IMR-90 (cell line): ENCODE data around the gene CCDC77. TPM values are rescaled to one million over a fixed set of nuclear protein-coding genes. Genes with fewer than 3 reads are reported as not detected.

Experiments
- ATAC-seq: fragments of 200-7000 bp; cut with Tn5 transposase; 2 replicates; pipeline ENCODE4 v1.9.1; 2020; ENCODE audit warnings: low read depth, mild to moderate bottlenecking, moderate library complexity
- BruUV-seq: library from RNA; stranded (reverse); fragments of 400-500 nt; replicated peaks from 2 replicates; lab custom pipeline; 2021; lab: Mats Ljungman, UMichigan
- CTCF ChIA-PET: fragments of 300-600 bp; formaldehyde crosslinking; extraction: SDS; loops from one replicate; lab custom pipeline; 2021; ENCODE audit warnings: antibody characterized with exemption; lab: Yijun Ruan, JAX
- POLR2A ChIA-PET: fragments of 300-600 bp; sonication (Branson Sonifier 250); formaldehyde crosslinking; loops from one replicate; lab custom pipeline; 2022; ENCODE audit warnings: antibody characterized with exemption; ENCODE audit not compliant: unreplicated experiment; lab: Charles Lee
- DNase-seq: peaks from one replicate; pipeline ENCODE4 v3.0.0; 2013
- H2AFZ ChIP-seq: replicated peaks from 2 replicates; pipeline ENCODE3; 2013; ENCODE audit warnings: low read length, mild to moderate bottlenecking; ENCODE audit not compliant: poor library complexity
- H2AK5ac ChIP-seq: 2 replicates; pipeline ENCODE4 v1.6.1; 2013; ENCODE audit warnings: low read depth, low read length, inconsistent platforms
- H2AK9ac ChIP-seq: replicated peaks from 2 replicates; pipeline ENCODE3; 2013; ENCODE audit warnings: mild to moderate bottlenecking, low read depth, low read length, moderate library complexity; ENCODE audit not compliant: poor library complexity
- H2BK120ac ChIP-seq: 2 replicates; pipeline ENCODE4 v1.6.1; 2013; ENCODE audit warnings: low read depth, low read length, inconsistent platforms
- H2BK15ac ChIP-seq: 3 replicates; pipeline ENCODE4 v1.6.1; 2013; ENCODE audit warnings: low read depth, low read length, inconsistent platforms
- H2BK20ac ChIP-seq: 2 replicates; pipeline ENCODE4 v1.6.1; 2013; ENCODE audit warnings: low read depth, mild to moderate bottlenecking, inconsistent platforms, low read length, moderate library complexity
- H2BK5ac ChIP-seq: 2 replicates; pipeline ENCODE4 v1.6.1; 2013; ENCODE audit warnings: mild to moderate bottlenecking, low read depth, low read length, inconsistent platforms; ENCODE audit not compliant: poor library complexity, severe bottlenecking
- H3K14ac ChIP-seq: replicated peaks from 2 replicates; pipeline ENCODE4 v1.6.1; 2013; ENCODE audit warnings: low read depth, low read length, inconsistent platforms
- H3K18ac ChIP-seq: 2 replicates; pipeline ENCODE4 v1.6.1; 2013; ENCODE audit warnings: low read depth, low read length, control low read depth
- H3K23ac ChIP-seq: 2 replicates; pipeline ENCODE4 v1.6.1; 2013; ENCODE audit warnings: low read depth, low read length, inconsistent platforms
- H3K27ac ChIP-seq: 2 replicates; pipeline ENCODE4 v1.5.1; 2013; ENCODE audit warnings: mild to moderate bottlenecking, control low read depth, low read length; ENCODE audit not compliant: insufficient read depth
- H3K27me3 ChIP-seq: 2 replicates; pipeline ENCODE4 v1.6.1; 2013; ENCODE audit warnings: low read length; ENCODE audit not compliant: control insufficient read depth, insufficient read depth
- H3K36me3 ChIP-seq: 2 replicates; pipeline ENCODE4 v1.6.1; 2013; ENCODE audit warnings: low read length, mixed read lengths; ENCODE audit not compliant: control insufficient read depth, insufficient read depth
- H3K4ac ChIP-seq: 2 replicates; pipeline ENCODE4 v1.6.1; 2013; ENCODE audit warnings: low read depth, low read length, inconsistent platforms
- H3K4me1 ChIP-seq: 2 replicates; pipeline ENCODE4 v1.6.1; 2013; ENCODE audit warnings: low read length, mixed read lengths; ENCODE audit not compliant: control insufficient read depth, insufficient read depth
- H3K4me2 ChIP-seq: 2 replicates; pipeline ENCODE4 v1.6.1; 2013; ENCODE audit warnings: low read depth, mild to moderate bottlenecking, control low read depth, low read length, moderate library complexity
- H3K4me3 ChIP-seq: 2 replicates; pipeline ENCODE4 v1.5.1; 2013; ENCODE audit warnings: low read depth, mild to moderate bottlenecking, control low read depth, low read length, moderate library complexity; ENCODE audit not compliant: insufficient read depth
- H3K56ac ChIP-seq: 2 replicates; pipeline ENCODE4 v1.6.1; 2013; ENCODE audit warnings: low read length, inconsistent platforms; ENCODE audit not compliant: insufficient read depth; ENCODE audit errors: extremely low read depth
- H3K79me1 ChIP-seq, 2 experiments: 2 replicates each; pipeline ENCODE4 v1.6.1; 2013; ENCODE audit warnings: low read length in 2 of 2, inconsistent platforms in 1 of 2, low read depth in 1 of 2
- H3K9ac ChIP-seq: 2 replicates; pipeline ENCODE4 v1.6.1; 2013; ENCODE audit warnings: low read depth, low read length, control low read depth
- H3K9me1 ChIP-seq: 2 replicates; pipeline ENCODE4 v1.6.1; 2013; ENCODE audit warnings: low read length, inconsistent platforms; ENCODE audit not compliant: insufficient read depth
- H3K9me3 ChIP-seq: 2 replicates; pipeline ENCODE4 v1.6.1; 2013; ENCODE audit warnings: low read length; ENCODE audit not compliant: control insufficient read depth, insufficient read depth
- H4K20me1 ChIP-seq: 2 replicates; pipeline ENCODE4 v1.6.1; 2013; ENCODE audit warnings: low read length, inconsistent platforms; ENCODE audit not compliant: insufficient read depth
- H4K5ac ChIP-seq: 2 replicates; pipeline ENCODE4 v1.6.1; 2013; ENCODE audit warnings: mild to moderate bottlenecking, low read depth, low read length, control low read depth
- H4K8ac ChIP-seq, 2 experiments: 2 replicates each; pipeline ENCODE4 v1.6.1; 2013; ENCODE audit warnings: low read depth in 2 of 2, low read length in 2 of 2, control low read depth in 1 of 2, inconsistent platforms in 1 of 2
- H4K91ac ChIP-seq: 2 replicates; pipeline ENCODE4 v1.6.1; 2013; ENCODE audit warnings: low read depth, low read length, inconsistent platforms; ENCODE audit not compliant: insufficient read depth
- POLR2A ChIP-seq: IDR thresholded peaks from 2 replicates; pipeline ENCODE4 v1.6.1; 2012; ENCODE audit warnings: mild to moderate bottlenecking, low read depth, low read length
- WGBS, 2 experiments: methylation state at CpG; one replicate each; pipeline versions ENCODE4 v1.1.5 to v1.1.7; 2013; ENCODE audit warnings: missing lambda C conversion rate in 2 of 2; ENCODE audit not compliant: insufficient read length in 1 of 2; ENCODE audit errors: extremely low coverage in 2 of 2; 5-methylcytosine and 5-hydroxymethylcytosine counted together
- dilution Hi-C: fragments of 300-500 bp; cut with HindIII; formaldehyde crosslinking; loops from one replicate; pipeline ENCODE4 v1.14.3; 2018; ENCODE audit warnings: low sequenced_read_pairs; ENCODE audit not compliant: unreplicated experiment
- in situ Hi-C: fragments of 300-500 bp; cut with MboI; formaldehyde crosslinking; loops from 3 replicates; pipeline ENCODE4 v1.14.3; 2019; ENCODE audit warnings: low sequenced_read_pairs, inconsistent platforms, mixed read lengths
- intact Hi-C: fragments of 100-400 bp; cut with micrococcal nuclease; formaldehyde crosslinking; loops from 2 replicates; pipeline ENCODE4 v1.10.0; 2022
- polyA plus RNA-seq, 3 experiments: library from polyadenylated mRNA; depleted of rRNA; stranded (reverse); fragments of >200 nt; gene quantifications; 2 replicates each; pipeline ENCODE4 v1.2.3, GENCODE V29; 2012; ENCODE audit warnings: low replicate concordance in 1 of 3
- total RNA-seq: library from RNA; depleted of rRNA; stranded (reverse); fragments of >200 nt; gene quantifications from 2 replicates; pipeline ENCODE4 v1.2.3, GENCODE V29; 2012

Gene CCDC77
- total and polyA plus RNA-seq, 2 of the 4 experiments (the other 2 are of a cell fraction): 6.6 to 7.2 TPM

GRCh38 chr12:470133-470532 lies 68.7 kb downstream of the CCDC77 start:
- ChIA-PET CTCF (no interaction called here), POLR2A (no interaction called here)
- Histone ChIP-seq H3K9ac (no peak overlapping the region), H3K79me1 (no peaks in the 10 kb centered on the region), H2AK5ac (no peak overlapping the region), H4K20me1 (no peaks in the 10 kb centered on the region), H3K56ac (no peak overlapping the region), H3K4me3 (no peak overlapping the region), H2BK15ac (no peak overlapping the region), H2BK5ac (no peak overlapping the region), H4K5ac (no peak overlapping the region), H3K9me3 (no peaks in the 10 kb centered on the region), H3K4me1 (no peaks in the 10 kb centered on the region), H2BK120ac (no peak overlapping the region), H2BK20ac (no peak overlapping the region), H3K27ac (no peak overlapping the region), H3K23ac (no peak overlapping the region), H3K9me1 (no peaks in the 10 kb centered on the region), H3K36me3 (no peaks in the 10 kb centered on the region), H3K18ac (no peak overlapping the region), H3K14ac (no peak overlapping the region), H3K4ac (no peak overlapping the region), H2AFZ (no peak overlapping the region), H3K4me2 (no peak overlapping the region), H3K27me3 (peaks cover 45% of the 10 kb centered on the region), H2AK9ac (no peak overlapping the region), H4K91ac (no peak overlapping the region), H4K8ac (no peak overlapping the region)
- WGBS, 2 experiments: 60% methylated on average over 5 of the region's 11 CpGs; no CpG with 5 or more reads in 1 of the 2 experiments
- in situ Hi-C loops: no loop called here
- ATAC-seq (no peak), DNase-seq (no peak)
- TF ChIP-seq POLR2A: no peak
- dilution Hi-C loops: no loop called here
- intact Hi-C loops: no loop called here
- no TSS peak for BruUV-seq
